HG03175 (cell line): ENCODE measurements around the gene XCL1.

Source experiments
- ATAC-seq: cut with Tn5 transposase; IDR thresholded peaks from one replicate; pipeline ENCODE4 v1.9.1; 2021; ENCODE audit warnings: mild to moderate bottlenecking, moderate library complexity; ENCODE audit not compliant: unreplicated experiment

The XCL1 gene

DNA sequence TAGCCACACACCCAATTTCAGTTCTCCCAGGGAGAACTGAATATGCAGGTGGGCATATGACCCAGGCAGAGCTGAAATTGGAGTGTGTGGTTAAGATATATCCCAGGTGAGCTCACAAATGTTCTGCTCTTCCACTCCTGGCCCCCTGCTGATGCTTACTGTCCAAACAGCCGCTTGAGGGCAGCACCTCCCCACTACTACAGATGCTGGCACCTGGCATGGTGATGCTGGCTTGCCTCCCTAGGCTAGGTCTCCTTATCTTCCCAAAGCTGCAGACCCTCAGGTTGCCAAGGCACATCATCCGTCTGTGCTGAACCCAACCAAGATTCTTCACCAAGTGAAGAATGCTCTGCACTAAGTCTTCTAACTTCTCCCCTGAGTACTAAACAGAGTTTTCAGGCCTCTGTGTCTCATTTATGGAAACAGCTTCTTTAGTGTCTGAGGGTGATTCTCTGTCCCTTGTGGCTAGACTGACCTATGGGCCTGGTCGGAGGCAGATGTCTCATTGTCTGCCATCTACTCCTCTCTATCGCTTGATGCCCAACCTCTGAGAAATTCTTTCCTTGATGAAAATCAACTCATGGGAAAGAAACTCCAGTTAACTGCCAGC, 27.2 kb downstream of the XCL1 start:
- no peak for ATAC-seq

DNA sequence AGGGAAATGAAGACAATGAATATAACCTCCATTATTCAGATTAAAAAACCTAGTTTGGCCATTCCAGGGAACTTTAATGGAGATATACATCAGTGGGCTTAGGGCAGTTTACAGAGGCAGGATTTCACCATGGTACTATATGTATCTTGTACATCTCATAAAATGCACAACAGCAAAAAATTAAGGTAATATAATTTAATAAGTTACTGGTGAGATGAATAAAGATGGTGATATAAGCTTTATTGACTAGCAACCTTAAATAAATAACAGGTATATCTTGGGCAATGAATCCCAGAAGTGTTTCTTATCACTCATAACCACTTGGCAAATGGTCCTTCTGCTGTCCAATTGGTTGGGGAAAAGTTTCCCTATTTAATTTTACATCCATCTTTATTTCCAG, 29.0 kb downstream of the XCL1 start:
- ATAC-seq = no peak

DNA sequence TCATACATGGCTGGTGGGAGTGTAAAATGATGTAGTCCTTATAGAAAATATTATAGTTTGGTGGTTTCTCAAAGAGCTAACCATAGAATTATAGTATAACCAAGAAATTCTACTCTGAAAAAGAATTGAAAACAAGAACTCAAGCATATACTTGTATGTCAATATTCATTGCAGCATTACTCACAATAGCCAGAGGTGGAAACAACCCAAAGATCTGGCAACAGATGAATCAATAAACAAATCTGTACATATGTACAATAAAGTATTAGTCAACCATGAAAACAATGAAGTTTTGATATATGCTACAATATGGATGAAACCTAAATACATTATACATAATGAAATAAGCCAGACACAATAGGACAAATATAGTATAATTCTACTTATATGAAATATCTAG, 29.7 kb downstream of the XCL1 start:
- no peak for ATAC-seq

DNA sequence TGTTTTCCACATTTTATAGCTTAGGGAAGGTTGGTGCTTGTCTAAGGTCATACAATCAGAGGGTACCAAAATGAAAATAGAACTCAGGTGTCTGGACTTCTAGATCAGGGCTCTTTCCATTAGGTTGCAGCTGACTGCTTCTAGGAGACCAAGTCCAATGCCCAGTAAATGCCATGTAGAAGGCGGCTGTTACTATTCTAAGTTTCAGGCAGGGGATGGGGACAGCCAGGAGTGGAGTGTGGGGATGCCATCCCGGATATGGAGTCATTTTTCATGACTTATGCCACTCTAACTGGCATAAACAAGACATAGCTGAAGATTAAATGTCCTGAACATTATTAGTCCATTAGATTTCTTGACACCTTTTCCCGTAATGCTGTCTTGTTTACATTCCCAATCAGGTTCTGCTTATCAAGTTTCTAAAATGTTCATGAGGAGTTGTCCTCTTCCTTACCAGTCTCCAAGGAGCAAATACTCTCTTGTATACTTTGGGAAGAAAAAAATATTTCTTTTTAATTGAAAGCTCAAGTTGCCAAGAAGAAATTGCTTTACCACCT, 31.5 kb downstream of the XCL1 start:
- ATAC-seq = no peak

DNA sequence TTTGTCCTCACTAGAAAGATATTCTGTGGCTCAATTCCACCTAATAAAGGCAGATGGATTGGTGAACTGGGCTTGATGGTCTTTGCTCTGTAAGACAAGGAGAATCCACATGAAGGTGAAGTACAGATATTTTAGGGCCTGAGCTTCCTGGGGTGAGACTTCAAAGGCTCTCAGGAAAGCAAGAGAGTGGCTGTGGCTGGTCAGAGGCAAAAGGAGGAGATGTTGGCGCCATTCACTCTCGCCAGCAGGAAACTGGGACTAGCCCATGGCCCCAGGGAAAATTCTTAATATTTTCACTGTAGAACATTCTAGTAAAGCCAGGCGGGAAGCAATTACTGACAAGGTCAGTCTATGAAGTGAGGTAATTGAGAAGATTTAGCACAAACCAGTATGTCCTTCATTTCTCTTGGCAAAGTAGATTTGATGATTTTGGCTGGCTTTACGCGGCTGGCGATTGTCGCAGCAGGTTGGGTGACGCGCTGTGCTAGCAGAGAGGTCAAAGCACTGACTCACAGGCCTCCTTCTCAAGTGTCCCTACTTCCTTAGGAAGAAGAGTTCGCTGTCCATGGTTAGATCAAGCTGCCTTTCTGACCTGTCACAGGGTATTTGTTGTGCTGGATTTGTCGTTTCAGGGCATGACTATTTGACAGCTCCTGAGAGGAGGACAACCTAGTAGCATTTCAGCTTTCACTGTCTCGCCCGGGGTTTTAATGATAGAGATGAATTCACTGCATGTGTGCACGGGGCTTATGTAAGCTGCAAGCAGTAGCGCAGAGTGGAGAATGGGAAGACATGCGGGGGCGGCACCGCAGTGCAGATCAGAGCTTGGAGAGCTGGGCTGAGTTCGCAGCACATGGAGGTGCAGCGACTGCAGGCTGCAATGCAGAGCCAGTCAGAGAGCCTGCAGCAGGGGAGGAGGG, 32.7 kb downstream of the XCL1 start:
- ATAC-seq = no peak

DNA sequence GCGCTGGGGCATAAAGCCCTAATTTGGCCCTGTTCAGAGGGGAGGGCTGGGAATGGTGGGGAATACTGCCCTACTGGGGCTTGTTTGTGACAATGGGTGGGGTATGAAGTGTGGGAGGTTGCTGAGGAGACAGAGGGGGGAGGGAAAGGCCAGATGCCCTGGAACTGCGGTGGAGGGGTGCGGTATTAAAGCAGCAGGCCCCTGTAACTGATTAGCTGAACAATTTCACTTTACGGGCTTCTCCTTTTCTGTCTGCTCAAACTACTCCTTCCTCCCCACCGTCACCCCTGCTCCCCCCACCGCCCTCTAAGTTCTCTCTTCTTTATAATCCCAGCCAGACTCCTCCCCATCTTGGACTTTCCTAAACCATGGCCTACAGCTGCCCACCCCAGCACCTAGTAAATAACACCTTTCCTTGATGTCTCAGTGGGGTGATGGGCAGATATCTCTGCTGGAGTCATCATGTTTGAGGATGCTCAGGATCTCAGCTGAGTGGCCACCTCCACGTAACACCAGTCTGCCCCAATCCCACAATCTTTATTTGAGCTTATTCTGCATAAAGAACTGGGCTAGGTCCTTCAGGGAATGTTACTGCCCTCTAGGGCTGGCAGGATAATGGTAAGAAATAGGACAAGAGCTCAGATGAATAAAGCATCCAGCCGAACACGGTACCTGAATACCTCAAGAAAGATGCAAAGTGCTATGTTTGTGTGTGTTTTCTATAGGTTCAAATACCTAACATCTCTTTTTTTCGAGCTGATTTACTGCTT, 33.5 kb downstream of the XCL1 start:
- ATAC-seq = no peak

DNA sequence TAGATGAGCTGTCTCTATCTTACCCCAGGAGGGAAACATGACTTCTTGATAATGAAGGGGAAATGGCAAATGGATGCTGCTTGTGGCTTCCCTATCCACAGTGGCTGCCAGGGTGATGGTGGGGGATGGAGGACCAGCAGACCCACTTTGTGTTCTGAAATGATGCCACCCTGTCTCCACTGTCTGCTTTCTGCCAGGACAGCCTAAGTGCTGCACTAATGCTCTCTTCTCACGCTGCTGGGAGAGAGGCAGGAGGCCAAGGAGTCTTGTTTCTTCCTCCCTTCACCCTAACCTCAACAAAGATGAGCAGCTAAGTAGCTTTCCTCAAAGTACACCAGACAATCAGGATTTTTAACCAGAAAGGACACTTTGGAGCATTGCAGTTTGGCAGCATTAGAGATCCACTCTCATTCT, 36.6 kb downstream of the XCL1 start:
- ATAC-seq = no peak

DNA sequence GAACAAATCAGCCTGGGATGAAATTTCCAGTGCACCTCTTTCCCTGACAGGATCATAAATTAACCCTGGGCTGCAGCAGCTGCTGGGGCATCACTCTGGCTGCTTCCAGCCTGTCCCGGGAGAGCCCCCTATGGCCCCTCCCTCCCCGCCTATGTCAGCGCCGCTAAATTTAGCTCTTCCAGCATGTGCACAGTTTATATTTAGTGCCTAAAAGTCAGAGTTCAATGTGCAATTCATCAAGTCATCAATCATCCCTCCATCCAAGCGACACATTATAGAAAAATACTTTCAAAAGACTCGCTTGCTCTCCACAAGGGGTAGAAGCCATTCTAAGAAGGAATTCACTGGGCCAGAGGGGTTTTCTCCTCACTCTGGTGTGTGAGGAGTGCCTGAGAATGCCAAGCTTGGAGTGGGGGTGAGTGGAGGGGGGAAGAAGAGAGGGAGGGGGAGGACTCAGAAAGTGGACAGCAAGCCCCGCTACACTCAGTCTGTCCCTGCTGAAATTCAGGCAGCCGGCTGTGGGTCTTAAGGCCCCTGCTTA, 37.4 kb downstream of the XCL1 start:
- no peak for ATAC-seq

DNA sequence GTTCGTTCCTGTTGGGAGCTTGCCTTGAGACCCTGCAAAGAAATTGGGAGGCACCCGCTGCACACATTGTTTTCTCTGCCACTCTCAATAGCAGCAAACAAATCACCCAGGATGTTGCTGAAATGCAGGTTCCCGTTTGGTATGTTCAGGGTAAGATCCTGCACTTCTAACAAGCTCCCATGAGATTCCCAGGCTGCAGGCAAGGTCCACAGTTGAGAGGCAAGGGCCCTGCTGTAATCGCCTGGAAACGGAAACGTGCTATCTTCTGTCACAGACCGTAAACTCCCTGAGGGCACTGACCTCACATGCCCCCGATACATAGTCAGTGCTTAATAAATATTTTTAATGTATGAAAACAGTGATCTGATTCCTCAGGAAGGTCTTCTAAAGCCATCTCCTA, 37.8 kb downstream of the XCL1 start:
- ATAC-seq = no peak

DNA sequence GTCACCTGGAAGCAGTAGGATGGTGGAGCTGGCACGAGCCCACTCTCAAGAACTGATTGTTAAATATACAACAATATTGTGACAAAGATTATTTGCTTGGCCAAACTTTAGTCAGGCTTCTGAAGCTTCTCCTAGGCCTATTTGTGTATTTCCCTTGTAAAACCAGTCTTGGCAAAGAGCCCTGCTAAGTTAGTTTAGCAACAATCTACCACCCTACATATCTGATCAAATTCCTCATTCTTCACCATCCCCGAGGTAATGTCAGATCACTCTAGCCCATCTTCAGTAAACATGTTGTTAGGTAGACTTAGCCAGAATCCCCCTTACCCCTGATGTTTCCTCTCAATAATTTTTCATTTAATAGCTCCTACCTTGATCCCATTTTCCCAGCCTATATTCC, 39.6 kb downstream of the XCL1 start:
- ATAC-seq = no peak

DNA sequence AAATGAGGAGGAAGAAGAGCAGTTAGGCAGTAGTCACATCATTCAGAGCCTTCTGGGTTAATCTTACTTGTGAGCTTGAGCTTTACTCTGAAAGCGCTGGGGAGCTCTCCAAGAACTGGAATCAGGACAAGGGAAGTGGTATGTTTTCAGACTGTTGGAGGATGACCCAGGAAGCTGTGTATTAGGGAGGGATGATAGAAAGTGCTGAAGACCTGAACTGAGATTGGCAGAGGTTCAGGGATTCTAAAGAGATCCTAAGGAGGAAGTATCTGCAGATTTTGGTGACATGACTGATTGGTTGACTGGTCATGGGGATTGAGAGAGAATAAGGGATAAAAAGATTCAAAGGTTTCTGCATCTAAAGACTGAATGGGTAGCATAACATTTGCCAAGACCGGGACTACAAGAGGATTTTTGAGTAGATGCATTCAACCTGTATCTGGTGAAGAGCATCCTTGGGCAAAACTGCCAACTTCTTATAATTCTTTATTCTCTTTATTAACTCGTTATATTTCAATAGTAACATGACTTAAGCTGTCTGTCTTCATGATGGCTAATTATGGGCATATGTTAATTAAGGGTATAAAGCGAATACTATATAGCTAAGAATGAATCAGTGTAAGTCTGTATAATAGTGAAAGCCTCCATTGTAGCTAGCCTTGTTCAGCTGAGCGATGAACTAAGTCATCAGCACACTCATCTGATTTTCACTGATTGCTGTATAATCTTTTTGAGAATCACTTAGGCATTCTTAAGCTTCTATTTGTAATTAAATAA, 41.8 kb downstream of the XCL1 start:
- no peak for ATAC-seq

DNA sequence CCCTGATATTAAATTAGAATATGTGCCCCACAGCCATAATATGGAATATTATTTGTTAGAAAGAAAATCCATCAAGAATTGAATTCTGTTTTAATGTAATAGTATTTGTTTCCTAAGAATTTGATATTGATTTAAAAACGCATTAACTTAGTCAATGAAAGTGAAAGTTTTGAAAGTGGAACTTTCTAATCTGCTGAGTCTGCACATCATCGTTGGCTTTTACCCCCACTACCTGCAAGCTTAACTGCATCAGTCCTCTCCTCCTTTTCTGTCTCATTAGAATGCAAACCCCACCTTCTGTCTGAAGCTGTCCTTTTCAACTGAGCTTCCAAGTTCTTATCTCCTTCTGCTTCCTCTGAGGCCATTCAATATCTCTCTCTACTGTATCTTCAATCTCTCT, 42.5 kb downstream of the XCL1 start:
- no peak for ATAC-seq

DNA sequence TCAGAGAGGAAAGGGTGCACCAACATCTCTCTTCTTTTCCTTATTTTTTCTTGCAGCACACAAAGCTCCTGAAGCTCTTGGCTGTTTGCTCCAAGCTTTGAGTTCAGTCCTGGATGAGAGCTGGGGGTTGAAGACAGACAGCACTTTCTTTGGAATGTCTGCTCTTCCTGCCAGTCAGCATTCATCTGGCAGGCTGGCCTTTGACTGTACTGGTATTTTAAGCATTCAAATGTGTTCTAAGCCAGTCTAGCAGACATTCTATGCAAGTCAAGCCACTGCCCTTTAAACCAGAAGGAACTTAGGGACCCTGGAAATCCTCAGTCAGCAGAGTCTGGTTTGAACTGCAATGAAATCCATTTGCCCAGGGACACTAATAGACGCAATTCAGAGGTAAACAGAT, 45.0 kb downstream of the XCL1 start:
- no peak for ATAC-seq

DNA sequence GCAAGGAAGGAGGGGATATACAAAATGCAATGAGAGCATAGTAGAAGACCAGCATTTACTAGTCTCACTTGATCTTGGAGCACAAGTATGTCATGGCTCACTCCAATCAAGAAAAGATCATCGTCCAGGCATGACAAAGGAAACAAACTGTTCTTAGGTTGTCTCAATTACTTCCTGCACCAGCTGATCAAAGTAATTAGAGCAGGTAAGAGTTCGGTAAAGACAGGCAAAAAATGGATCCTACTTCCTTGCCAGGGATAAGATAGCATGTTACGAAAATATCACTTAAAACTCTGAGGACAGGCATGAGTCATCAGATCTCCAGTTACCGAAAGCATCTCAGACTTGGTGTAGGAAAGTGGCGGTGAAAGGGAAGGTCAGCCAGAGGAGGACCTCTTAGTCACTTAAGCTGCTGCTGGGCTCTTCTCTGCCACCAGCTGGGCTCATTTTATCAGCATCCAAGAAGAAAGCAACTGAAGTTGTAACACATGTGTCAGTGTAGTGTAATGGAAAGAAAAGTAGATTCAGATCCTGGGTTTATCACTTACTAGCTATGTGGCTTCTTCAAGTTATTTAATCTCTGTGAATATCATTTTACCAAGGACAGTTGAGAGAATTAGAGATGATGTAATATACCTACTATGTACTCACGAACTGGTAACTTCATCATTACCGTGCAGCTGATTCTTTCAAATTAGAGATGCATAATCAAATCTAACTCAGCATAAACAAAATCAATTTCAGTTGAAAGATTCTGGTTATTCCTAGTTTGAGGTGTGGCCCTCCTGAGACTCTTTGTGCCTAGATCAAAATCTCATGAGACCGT, 46.8 kb downstream of the XCL1 start:
- no peak for ATAC-seq

DNA sequence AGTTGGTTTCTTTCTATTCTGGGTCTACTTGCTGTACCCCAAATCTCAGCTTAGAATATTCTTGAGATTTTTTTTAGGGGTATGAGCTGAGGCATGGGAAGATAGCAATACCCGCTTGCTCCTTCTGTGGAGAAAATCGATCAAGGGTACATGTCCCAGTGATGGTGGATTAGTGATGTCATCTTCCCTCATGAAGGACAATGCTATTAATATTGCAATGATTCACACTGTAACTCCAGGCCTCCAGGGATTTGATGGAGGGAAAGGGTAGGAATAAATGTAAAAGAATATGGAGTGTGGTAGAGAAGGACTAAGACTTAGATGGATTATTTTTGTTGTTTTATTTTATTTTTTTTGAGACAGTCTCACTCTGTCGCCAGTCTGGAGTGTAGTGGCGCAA, 47.4 kb downstream of the XCL1 start:
- no peak for ATAC-seq

DNA sequence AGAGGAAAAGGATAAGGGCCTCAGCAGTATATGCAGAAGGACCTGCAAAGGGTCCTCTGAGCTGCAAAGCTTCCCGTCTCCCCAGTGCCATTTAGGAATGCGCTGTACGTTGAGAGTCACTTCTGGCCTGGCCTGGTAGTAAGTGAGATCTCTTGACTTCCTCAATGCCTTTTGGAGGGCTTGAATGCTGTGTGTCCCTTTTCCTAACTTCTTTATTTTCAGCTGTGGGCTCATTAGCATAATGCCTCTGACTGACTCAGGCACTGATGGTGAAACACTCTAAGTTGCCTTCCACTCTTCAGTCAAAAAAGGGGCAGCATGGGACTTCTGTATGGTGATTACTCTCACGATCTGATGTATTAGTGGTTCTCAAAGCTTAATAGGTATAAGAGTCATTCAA, 49.9 kb downstream of the XCL1 start:
- ATAC-seq = no peak

DNA sequence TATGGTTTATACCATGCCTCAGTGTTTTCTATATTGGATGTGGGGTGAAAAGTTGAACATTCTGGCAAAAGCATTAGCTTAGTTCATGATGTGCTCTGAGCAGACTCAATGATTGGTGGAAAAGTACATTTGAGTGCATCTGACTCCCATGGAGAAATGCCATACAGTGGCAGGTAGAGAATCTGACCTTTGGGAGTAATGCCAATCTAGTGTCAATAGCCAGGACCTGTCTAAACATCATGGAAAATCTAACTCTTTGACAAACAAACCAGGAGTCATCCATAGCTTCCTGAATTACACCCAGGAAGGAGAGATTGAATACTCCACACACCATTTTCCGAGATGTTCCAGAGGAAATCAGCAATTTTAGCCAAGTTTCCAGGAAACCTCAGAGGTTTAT, 51.0 kb downstream of the XCL1 start:
- no peak for ATAC-seq

DNA sequence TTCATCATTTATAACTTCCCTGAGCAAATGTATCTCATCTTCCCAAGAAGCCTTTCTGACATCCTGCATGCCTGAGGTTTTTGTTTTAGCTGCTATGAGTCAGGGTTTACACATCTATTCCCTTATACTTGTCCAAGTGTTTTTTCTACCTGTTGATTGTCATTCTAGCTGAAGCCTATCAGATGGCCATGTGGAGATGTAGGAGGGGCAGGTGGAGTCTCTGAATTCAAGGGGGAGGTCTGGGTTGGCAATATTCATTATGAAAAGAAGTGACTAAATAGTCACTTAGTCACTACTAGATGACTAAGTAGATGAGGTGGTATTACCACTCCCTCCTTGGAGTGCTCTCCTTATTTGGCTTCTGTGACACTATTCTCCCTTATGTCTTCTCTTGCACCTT, 52.4 kb downstream of the XCL1 start:
- no peak for ATAC-seq

DNA sequence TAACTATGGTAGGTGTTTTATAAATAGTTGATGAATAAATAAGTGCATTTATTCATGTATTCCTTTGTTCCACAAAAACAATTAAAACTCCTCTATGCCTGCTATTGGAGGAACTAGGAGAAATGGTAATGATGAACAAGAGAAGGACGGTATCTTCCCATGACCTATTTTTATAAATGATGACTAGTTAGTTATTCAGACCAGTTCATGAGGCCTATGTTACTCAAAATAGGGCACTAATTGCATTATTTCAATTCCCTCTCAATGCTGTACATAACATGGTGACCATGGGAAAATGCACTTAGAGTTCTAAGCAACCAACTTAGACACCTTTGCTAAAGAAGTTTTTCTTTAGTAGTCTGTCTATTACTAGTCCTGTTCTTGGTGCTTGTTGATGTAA, 53.1 kb downstream of the XCL1 start:
- no peak for ATAC-seq
